Liver (tissue), 9 donors: Measurements from ENCODE around the gene LRRFIP2. TPM values are rescaled to one million over a fixed set of nuclear protein-coding genes. Genes with fewer than 3 reads are reported as not detected.

Source experiments
- DNase-seq: peaks from one replicate; pipeline ENCODE4 v3.0.0-alpha.2; 2017; ENCODE audit warnings: low spot score
- H3K27ac ChIP-seq, 2 donors: one replicate each; pipeline ENCODE4 v1.7.0; 2013; ENCODE audit warnings: inconsistent platforms in 2 of 2, low read length in 2 of 2, control low read depth in 1 of 2, low read depth in 1 of 2, mild to moderate bottlenecking in 1 of 2
- H3K27me3 ChIP-seq, 4 donors: one replicate each; pipeline versions ENCODE4 v1.6.1 to v1.7.0; 2013; ENCODE audit warnings: low read length in 3 of 4, inconsistent platforms in 1 of 4, mild to moderate bottlenecking in 1 of 4, moderate library complexity in 1 of 4; ENCODE audit not compliant: control insufficient read depth in 4 of 4, insufficient read depth in 4 of 4
- H3K36me3 ChIP-seq, 4 donors: one replicate each; pipeline versions ENCODE4 v1.6.1 to v1.7.0; 2013; ENCODE audit warnings: low read length in 3 of 4, mild to moderate bottlenecking in 3 of 4, low read depth in 1 of 4, moderate library complexity in 1 of 4; ENCODE audit not compliant: control insufficient read depth in 4 of 4, insufficient read depth in 3 of 4
- H3K4me1 ChIP-seq, 4 donors: one replicate each; pipeline versions ENCODE4 v1.6.1 to v1.7.0; 2013; ENCODE audit warnings: low read length in 3 of 4, mild to moderate bottlenecking in 3 of 4, moderate library complexity in 1 of 4; ENCODE audit not compliant: control insufficient read depth in 4 of 4, insufficient read depth in 4 of 4
- H3K4me3 ChIP-seq, 3 donors: one replicate each; pipeline versions ENCODE4 v1.6.1 to v1.7.0; 2013; ENCODE audit warnings: low read length in 3 of 3, control low read depth in 1 of 3, low read depth in 1 of 3, mild to moderate bottlenecking in 1 of 3
- H3K9ac ChIP-seq, 2 donors: one replicate each; pipeline ENCODE4 v1.7.0; 2013; ENCODE audit warnings: low read length in 2 of 2, mild to moderate bottlenecking in 2 of 2, moderate library complexity in 2 of 2, control low read depth in 1 of 2, low read depth in 1 of 2
- H3K9me3 ChIP-seq, 4 donors: one replicate each; pipeline versions ENCODE4 v1.6.1 to v1.7.0; 2013; ENCODE audit warnings: low read length in 3 of 4; ENCODE audit not compliant: control insufficient read depth in 4 of 4
- ATF3 ChIP-seq: IDR thresholded peaks from 2 replicates; pipeline ENCODE4 v1.6.1; 2016; ENCODE audit warnings: antibody characterized with exemption
- CTCF ChIP-seq: fragments of 150-350 bp; IDR thresholded peaks from 2 replicates; pipeline ENCODE4 v1.5.1; 2017; ENCODE audit warnings: improper control_type of control experiment, low read depth, low read length; ENCODE audit not compliant: missing input control
- EGR1 ChIP-seq, 2 donors: IDR thresholded peaks; 2 replicates each; pipeline ENCODE4 v1.6.1; 2016 to 2018; ENCODE audit warnings: antibody characterized with exemption in 2 of 2, low read depth in 2 of 2
- FOXA1 ChIP-seq: IDR thresholded peaks from 2 replicates; pipeline ENCODE4 v1.6.1; 2016; ENCODE audit warnings: antibody characterized with exemption
- FOXA2 ChIP-seq: IDR thresholded peaks from 2 replicates; pipeline ENCODE4 v1.6.1; 2016; ENCODE audit warnings: antibody characterized with exemption
- GABPA ChIP-seq, 2 donors: IDR thresholded peaks in 1 of 2; conservative IDR thresholded peaks in 1 of 2; 2 replicates each; pipeline ENCODE4 v1.6.1; 2016; ENCODE audit warnings: antibody characterized with exemption in 2 of 2, mild to moderate bottlenecking in 1 of 2, moderate library complexity in 1 of 2
- HNF4A ChIP-seq, 2 donors: conservative IDR thresholded peaks; 2 replicates each; pipeline ENCODE4 v1.6.1; 2016; ENCODE audit warnings: antibody characterized with exemption in 2 of 2, mild to moderate bottlenecking in 2 of 2
- HNF4G ChIP-seq: IDR thresholded peaks from 2 replicates; pipeline ENCODE4 v1.6.1; 2016; ENCODE audit warnings: antibody characterized with exemption
- JUND ChIP-seq, 2 donors: IDR thresholded peaks; 2 replicates each; pipeline ENCODE4 v1.6.1; 2016; ENCODE audit warnings: antibody characterized with exemption in 2 of 2
- MAX ChIP-seq: IDR thresholded peaks from 2 replicates; pipeline ENCODE4 v1.6.1; 2016; ENCODE audit warnings: antibody characterized with exemption
- NR2F2 ChIP-seq: IDR thresholded peaks from 2 replicates; pipeline ENCODE4 v1.6.1; 2016; ENCODE audit warnings: antibody characterized with exemption
- RAD21 ChIP-seq, 2 donors: IDR thresholded peaks; 2 replicates each; pipeline ENCODE4 v1.6.1; 2016; ENCODE audit warnings: antibody characterized with exemption in 2 of 2, mild to moderate bottlenecking in 2 of 2
- REST ChIP-seq: IDR thresholded peaks from 2 replicates; pipeline ENCODE4 v1.6.1; 2016; ENCODE audit warnings: antibody characterized with exemption, mild to moderate bottlenecking
- RXRA ChIP-seq, 2 donors: IDR thresholded peaks; 2 replicates each; pipeline ENCODE4 v1.6.1; 2017 to 2018; ENCODE audit warnings: antibody characterized with exemption in 2 of 2, mild to moderate bottlenecking in 1 of 2
- SP1 ChIP-seq: IDR thresholded peaks from 2 replicates; pipeline ENCODE4 v1.6.1; 2018; ENCODE audit warnings: antibody characterized with exemption, mild to moderate bottlenecking
- TAF1 ChIP-seq: conservative IDR thresholded peaks from 2 replicates; pipeline ENCODE4 v1.6.1; 2016; ENCODE audit warnings: antibody characterized with exemption, mild to moderate bottlenecking
- YY1 ChIP-seq: IDR thresholded peaks from 2 replicates; pipeline ENCODE4 v1.6.1; 2016; ENCODE audit warnings: antibody characterized with exemption, mild to moderate bottlenecking
- WGBS: extraction: QIAGEN DNeasy Blood & Tissue Kit; methylation state at CpG from one replicate; pipeline ENCODE4 v1.1.7; 2013; 5-methylcytosine and 5-hydroxymethylcytosine counted together
- polyA plus RNA-seq, 2 donors: library from polyadenylated mRNA; stranded (reverse) in 1 of 2; unstranded in 1 of 2; fragments of 200-250 nt in 1 of 2; fragments of >200 nt in 1 of 2; fragmentation: Nextera tagmentation in 1 of 2; extraction: Ambion mirVana in 1 of 2; gene quantifications; one replicate each; pipeline versions ENCODE4 v1.2.1 to v1.2.3, GENCODE V29; 2013 to 2015
- total RNA-seq, 2 donors: library from RNA; depleted of rRNA; stranded (reverse); fragments of >200 nt; gene quantifications; one replicate each; pipeline ENCODE4 v1.2.3, GENCODE V29; 2014
- TF ChIP-seq, protein P1 (sequence below): IDR thresholded peaks from 2 replicates; pipeline ENCODE4 v1.6.1; 2016; ENCODE audit warnings: antibody characterized with exemption
- donor health status: healthy.
- donor health status: healthy.
- donor health status: healthy.
- donor health status: healthy.
- donor health status: healthy.

LRRFIP2 gene
- total and polyA plus RNA-seq, 4 donors = 22.6 to 56.9 (median 39.8) TPM

DNA sequence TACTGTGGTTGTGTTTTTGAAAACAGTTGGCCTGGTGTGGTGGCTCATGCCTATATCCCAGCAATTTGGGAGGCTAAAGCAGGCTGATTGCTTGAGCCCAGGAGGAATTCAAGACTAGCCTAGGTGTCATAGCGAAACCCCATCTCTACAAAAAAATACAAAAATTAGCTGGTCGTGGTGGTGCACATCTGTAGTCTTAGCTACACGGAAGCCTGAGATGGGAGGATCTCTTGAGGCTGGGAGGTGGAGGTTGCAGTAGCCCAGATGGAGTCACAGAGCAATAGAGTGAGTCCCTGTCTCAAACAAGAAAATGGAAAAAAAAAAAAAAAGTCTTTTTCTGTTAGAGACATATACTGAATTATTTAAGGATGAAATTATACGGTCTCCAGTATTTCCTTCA, 14.7 kb upstream of the LRRFIP2 start:
- no peaks in the 10 kb centered on the region for H3K4me1 ChIP-seq
- no peak overlapping the region for H3K27ac ChIP-seq
- no peak overlapping the region for H3K9ac ChIP-seq
- 88% methylated on average over 4 of the region's 4 CpGs for WGBS
- TF ChIP-seq FOXA1 = no peak
- TF ChIP-seq MAX = no peak
- TF ChIP-seq YY1 = no peak
- no peak for TF ChIP-seq TAF1
- no peak for TF ChIP-seq HNF4G
- no peak for TF ChIP-seq GABPA (IDR thresholded peaks at IDR 0.05 in 1 of 2, conservative IDR thresholded peaks at IDR 0.05 in 1 of 2)
- TF ChIP-seq SP1 = no peak
- TF ChIP-seq HNF4A (conservative IDR thresholded peaks at IDR 0.05) = no peak
- TF ChIP-seq, protein P1, sequence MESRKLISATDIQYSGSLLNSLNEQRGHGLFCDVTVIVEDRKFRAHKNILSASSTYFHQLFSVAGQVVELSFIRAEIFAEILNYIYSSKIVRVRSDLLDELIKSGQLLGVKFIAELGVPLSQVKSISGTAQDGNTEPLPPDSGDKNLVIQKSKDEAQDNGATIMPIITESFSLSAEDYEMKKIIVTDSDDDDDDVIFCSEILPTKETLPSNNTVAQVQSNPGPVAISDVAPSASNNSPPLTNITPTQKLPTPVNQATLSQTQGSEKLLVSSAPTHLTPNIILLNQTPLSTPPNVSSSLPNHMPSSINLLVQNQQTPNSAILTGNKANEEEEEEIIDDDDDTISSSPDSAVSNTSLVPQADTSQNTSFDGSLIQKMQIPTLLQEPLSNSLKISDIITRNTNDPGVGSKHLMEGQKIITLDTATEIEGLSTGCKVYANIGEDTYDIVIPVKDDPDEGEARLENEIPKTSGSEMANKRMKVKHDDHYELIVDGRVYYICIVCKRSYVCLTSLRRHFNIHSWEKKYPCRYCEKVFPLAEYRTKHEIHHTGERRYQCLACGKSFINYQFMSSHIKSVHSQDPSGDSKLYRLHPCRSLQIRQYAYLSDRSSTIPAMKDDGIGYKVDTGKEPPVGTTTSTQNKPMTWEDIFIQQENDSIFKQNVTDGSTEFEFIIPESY = no peak
- no peak for TF ChIP-seq RAD21 (IDR thresholded peaks at IDR 0.05)
- no peak for TF ChIP-seq CTCF
- TF ChIP-seq JUND (IDR thresholded peaks at IDR 0.05) = no peak
- no peak for TF ChIP-seq ATF3
- no peak for TF ChIP-seq RXRA (IDR thresholded peaks at IDR 0.05)
- TF ChIP-seq EGR1 (IDR thresholded peaks at IDR 0.05; ENCODE audit: low read depth in 2 of 2) = no peak
- no peak for TF ChIP-seq NR2F2
- no peak for TF ChIP-seq FOXA2
- TF ChIP-seq REST = no peak
- H3K4me3 ChIP-seq = no peak overlapping the region
- no peaks in the 10 kb centered on the region for H3K27me3 ChIP-seq
- DNase-seq = no peak
- no peaks in the 10 kb centered on the region for H3K9me3 ChIP-seq
- no peaks in the 10 kb centered on the region for H3K36me3 ChIP-seq
